IgD-negative memory B cell (primary cell): Measurements from ENCODE around the gene MVB12B. TPM values are rescaled to one million over a fixed set of nuclear protein-coding genes. Genes with fewer than 3 reads are reported as not detected.
A peak's percentile ranks its signal among the peaks of the same experiment; 100 is the strongest.

Experiments used
- H3K27ac Mint-ChIP-seq, 3 donors: one replicate each; pipeline ENCODE4 v1.8.0; 2020 to 2022; ENCODE audit warnings: mild to moderate bottlenecking in 3 of 3, mixed read lengths in 3 of 3, moderate library complexity in 1 of 3
- H3K27me3 Mint-ChIP-seq: one replicate; pipeline ENCODE4 v1.8.0; 2021; ENCODE audit warnings: mixed read lengths
- H3K36me3 Mint-ChIP-seq: one replicate; pipeline ENCODE4 v1.8.0; 2020; ENCODE audit warnings: mild to moderate bottlenecking, mixed read lengths
- H3K4me1 Mint-ChIP-seq, 3 donors: one replicate each; pipeline ENCODE4 v1.8.0; 2020 to 2022; ENCODE audit warnings: mixed read lengths in 3 of 3, mild to moderate bottlenecking in 1 of 3
- H3K4me3 Mint-ChIP-seq, 4 donors: one replicate each; pipeline ENCODE4 v1.8.0; 2020 to 2022; ENCODE audit warnings: mild to moderate bottlenecking in 4 of 4, mixed read lengths in 4 of 4, moderate library complexity in 3 of 4
- H3K9me3 Mint-ChIP-seq, 3 donors: one replicate each; pipeline ENCODE4 v1.8.0; 2020 to 2021; ENCODE audit warnings: mixed read lengths in 3 of 3, mild to moderate bottlenecking in 1 of 3
- polyA plus RNA-seq: library from polyadenylated mRNA; unstranded; fragments of 300-500 nt; fragmentation: Illumina TruSeq; gene quantifications from one replicate; pipeline ENCODE4 v1.2.3, GENCODE V29; 2021

MVB12B gene
- polyA plus RNA-seq, 1 donor from 2014 or later = 0.93 TPM

DNA sequence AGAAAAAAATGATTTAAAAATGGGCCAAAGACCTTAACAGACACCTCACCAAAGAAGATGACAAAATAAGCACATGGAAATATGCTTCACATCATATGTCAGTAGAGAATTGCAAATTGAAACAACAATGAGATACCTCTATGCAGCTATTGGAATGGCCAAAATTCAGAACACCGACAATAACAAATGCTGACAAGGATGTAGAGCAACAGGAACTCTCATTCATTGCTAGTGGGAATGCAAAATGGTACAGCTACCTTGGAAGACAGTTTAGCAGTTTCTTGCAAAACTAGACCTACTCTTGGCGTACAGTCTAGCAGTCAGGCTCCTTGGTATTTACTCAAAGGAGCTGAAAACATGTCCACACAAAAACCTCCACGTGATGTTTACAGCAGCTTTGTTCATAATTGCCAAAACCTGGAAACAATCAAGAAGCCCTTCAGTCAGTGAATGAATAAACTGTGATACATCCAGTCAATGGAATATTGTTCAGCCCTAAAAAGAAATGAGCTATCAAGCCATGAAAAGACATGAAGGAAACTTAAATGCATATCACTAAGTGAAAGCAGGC, 10.5 kb upstream of the MVB12B start:
- H3K27ac Mint-ChIP-seq = no peak overlapping the region
- no peaks in the 10 kb centered on the region for H3K36me3 Mint-ChIP-seq
- H3K4me3 Mint-ChIP-seq = no peak overlapping the region
- H3K4me1 Mint-ChIP-seq = no peaks in the 10 kb centered on the region
- H3K9me3 Mint-ChIP-seq = peaks cover 1 to 5% (median 4%) of the 10 kb centered on the region in 3 donors
- H3K27me3 Mint-ChIP-seq = peaks cover 13% of the 10 kb centered on the region

DNA sequence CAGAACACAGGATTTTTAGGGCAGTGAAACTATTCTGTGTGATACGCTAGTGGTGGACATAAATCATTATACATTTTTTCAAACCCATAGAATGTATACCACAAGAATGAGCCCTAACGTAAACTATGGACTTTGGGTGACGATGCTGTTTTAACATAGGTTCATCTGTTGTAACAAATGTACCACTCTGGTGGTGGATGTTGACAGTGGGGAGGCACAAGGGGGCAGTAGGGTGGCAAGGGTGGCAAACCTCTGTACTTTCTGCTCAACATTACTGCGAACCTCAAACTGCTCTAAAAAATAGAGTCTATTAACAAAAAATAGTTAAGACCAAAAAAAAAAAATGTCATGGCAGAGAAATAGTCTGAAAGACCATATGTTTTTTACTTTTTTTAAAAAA, 9.1 kb upstream of the MVB12B start:
- H3K36me3 Mint-ChIP-seq = peaks cover 3% of the 10 kb centered on the region
- peaks cover 13% of the 10 kb centered on the region for H3K27me3 Mint-ChIP-seq
- no peak overlapping the region for H3K4me3 Mint-ChIP-seq
- H3K27ac Mint-ChIP-seq = no peak overlapping the region
- H3K9me3 Mint-ChIP-seq = peaks cover 1 to 5% (median 3%) of the 10 kb centered on the region in 3 donors
- no peaks in the 10 kb centered on the region for H3K4me1 Mint-ChIP-seq

DNA sequence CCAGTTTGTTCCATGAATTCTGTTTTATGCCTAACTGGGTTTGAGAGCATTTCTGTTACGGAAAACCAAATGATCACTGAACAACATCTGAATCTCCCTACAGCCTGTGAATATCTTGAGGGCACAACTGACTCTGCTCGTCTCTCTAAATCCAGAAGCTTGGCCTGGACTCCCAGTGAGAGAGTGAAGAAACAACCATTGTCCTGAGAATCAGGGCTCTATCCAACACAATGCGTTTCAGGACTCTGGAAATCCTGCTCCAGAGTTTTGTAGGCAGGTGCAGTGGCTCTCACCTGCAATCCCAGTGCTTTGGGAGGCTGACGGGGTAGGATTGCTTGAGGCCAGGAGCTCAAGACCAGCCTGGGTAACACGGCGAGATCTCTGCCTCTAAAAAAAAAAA, 7.8 kb upstream of the MVB12B start:
- no peak overlapping the region for H3K27ac Mint-ChIP-seq
- peaks cover 3% of the 10 kb centered on the region for H3K36me3 Mint-ChIP-seq
- no peaks in the 10 kb centered on the region for H3K4me1 Mint-ChIP-seq

DNA sequence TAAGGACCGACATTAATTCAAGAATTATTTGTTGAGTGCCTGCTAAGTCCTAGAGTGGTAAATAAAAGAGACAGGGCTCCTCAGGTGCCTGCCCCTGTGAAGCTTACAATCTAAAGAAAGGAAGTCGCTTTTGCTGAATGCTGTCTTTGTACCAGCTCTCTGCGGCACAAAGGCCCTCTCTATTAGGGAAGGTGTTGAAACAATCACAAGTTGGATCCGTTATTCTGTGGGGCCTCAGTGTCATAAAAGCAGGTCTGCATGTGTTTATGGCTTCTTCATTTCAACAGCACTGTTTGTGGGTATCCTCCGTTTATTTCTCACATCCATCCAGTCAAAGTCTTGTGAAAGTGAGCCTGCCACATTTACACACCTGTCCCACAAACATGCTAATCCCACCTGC, 7.0 kb upstream of the MVB12B start:
- no peak overlapping the region for H3K4me3 Mint-ChIP-seq
- H3K36me3 Mint-ChIP-seq = peaks cover 3% of the 10 kb centered on the region
- no peaks in the 10 kb centered on the region for H3K4me1 Mint-ChIP-seq
- H3K9me3 Mint-ChIP-seq = peaks cover 8 to 16% (median 9%) of the 10 kb centered on the region in 3 donors
- H3K27me3 Mint-ChIP-seq = peaks cover 8% of the 10 kb centered on the region
- H3K27ac Mint-ChIP-seq = peak overlapping the region in 1 of 3 donors; percentile 3

More for the DNA sequence above, 7.8 kb upstream of the MVB12B start:
- no peak overlapping the region for H3K4me3 Mint-ChIP-seq
- peaks cover 4 to 12% (median 8%) of the 10 kb centered on the region in 3 donors for H3K9me3 Mint-ChIP-seq
- H3K27me3 Mint-ChIP-seq = peaks cover 13% of the 10 kb centered on the region

DNA sequence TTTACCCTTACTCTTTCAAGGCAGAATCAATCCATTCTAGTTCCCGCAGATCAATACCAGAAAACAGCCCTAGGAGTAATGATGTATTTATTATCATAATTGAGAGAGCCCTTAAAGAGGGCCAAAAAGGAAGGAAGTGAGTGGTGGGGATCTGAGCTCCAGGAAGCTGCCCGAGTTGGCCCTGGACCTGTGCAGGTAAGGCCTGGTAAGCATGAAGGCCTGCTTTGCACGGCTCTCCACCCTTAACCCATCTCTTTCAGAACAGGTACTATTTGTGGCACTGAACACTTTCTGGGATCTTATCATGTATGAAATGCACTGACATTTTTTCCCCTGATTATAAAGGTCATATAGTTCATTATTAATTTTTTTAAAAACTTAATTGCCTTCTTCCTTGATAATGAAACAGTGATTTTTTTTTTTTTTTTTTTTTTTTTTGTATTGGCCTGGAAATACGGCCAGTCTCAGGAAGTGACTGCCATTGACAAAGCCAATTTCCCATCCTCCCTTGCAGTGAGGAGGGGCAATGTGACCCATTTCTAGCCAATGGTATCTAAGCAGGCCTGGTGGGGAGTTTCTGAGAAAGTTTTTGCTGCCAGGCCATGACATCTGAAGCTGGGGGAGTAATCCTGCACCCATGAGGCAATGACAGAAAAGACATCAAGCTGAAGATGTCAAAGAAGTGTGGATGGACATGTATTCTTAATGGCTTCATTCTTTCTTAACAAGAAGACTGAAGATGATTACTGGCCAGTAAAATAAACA, 6.3 kb upstream of the MVB12B start:
- peak overlapping the region in 1 of 4 donors; percentile 18 for H3K4me3 Mint-ChIP-seq
- H3K27me3 Mint-ChIP-seq = peaks cover 3% of the 10 kb centered on the region
- peak overlapping the region in 1 of 3 donors; percentile 3 for H3K27ac Mint-ChIP-seq
- no peaks in the 10 kb centered on the region for H3K4me1 Mint-ChIP-seq
- peaks cover 8 to 16% (median 8%) of the 10 kb centered on the region in 3 donors for H3K9me3 Mint-ChIP-seq
- H3K36me3 Mint-ChIP-seq = peaks cover 3% of the 10 kb centered on the region

DNA sequence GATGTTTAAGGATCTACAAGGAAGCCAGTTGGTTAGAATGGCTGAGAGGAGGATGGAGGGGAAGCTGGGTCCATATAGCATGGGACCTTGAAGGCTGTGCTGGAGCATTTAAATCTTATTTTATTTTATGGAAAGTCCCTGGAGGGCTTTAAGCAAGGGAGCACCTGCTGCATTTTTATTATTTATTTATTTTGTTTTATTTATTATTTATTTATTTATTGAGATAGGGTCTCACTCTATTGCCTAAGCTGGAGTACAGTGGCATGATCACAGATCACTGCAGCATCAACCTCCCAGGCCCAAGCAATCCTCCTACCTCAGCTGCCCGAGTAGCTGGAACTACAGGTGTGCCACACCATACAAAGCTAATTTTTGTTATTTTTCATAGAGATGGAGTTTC, 4.9 kb upstream of the MVB12B start:
- Mint-ChIP-seq H3K27ac (no peak overlapping the region), H3K4me1 (peaks cover 0 to 3% (median 0%) of the 10 kb centered on the region in 3 donors), H3K9me3 (peaks cover 6 to 10% (median 7%) of the 10 kb centered on the region in 3 donors), H3K4me3 (no peak overlapping the region), H3K27me3 (peaks cover 1% of the 10 kb centered on the region), H3K36me3 (peaks cover 3% of the 10 kb centered on the region)

DNA sequence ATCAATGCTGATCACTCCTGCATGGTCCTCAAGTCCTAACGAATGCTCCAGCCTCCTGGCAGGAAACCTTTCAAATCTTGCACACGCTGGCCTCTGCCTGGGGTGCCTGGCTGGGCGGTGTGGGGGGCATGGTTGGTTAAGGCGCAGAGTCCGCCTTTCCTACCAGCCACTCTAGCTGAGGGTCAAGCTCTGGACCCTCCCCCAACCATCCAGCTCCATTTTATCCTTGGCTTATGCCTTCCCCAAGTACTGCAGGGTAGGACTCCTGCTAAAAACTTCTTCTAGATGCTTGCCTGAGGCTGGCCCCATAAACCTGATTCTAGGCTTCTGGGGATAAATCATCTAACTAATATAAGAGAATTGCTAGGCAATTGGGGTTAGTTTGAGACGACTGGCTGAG, 808 bp upstream of the MVB12B start:
- Mint-ChIP-seq H3K4me3 (peak overlapping the region; percentile 64 to 89 (median 82)), H3K36me3 (peaks cover 3% of the 10 kb centered on the region), H3K9me3 (peaks cover 6 to 10% (median 7%) of the 10 kb centered on the region in 3 donors), H3K4me1 (peaks cover 3 to 8% (median 8%) of the 10 kb centered on the region in 3 donors), H3K27me3 (peaks cover 6% of the 10 kb centered on the region), H3K27ac (peak overlapping the region in 2 of 3 donors; percentile 29 to 59)

DNA sequence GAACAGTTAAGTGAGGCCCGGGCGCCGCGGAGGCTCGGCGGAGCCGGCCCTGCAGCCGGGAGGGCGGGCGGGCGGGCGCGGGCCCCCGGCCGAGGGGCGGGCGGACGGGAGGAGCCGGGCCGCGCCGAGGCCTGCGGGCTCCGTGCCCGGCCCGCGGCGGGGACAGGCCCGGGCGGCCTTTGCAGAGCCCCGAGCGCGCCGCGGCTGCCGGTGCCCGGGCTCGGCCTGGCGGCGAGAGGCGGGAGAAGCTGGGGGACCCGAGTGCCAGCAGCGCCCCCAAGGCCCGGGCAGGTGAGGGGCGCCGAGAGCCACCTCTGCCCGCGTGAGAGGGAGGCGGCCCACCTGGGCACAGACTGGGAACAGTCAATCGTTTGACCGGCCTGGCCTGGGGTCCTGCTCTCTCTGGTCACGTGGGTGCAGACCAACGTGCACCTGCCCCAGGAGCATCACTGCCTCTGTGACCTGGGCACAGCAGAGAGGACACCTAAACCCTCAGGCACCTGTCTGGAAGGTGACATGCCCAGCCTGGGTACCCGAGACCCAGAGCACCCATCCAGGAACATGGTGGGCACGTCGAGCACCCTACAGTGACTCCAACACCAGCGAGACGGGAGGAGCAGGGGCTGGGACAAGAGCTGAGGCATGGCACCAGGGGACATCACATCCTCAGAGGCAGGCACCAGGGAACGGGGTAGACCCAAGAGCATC, 531 bp downstream of the MVB12B start:
- no peaks in the 10 kb centered on the region for H3K36me3 Mint-ChIP-seq
- peaks cover 3 to 8% (median 8%) of the 10 kb centered on the region in 3 donors for H3K4me1 Mint-ChIP-seq
- H3K27me3 Mint-ChIP-seq = peaks cover 6% of the 10 kb centered on the region
- peaks cover 6 to 10% (median 7%) of the 10 kb centered on the region in 3 donors for H3K9me3 Mint-ChIP-seq
- no peak overlapping the region for H3K27ac Mint-ChIP-seq
- peak overlapping the region; percentile 72 to 92 (median 84) for H3K4me3 Mint-ChIP-seq

DNA sequence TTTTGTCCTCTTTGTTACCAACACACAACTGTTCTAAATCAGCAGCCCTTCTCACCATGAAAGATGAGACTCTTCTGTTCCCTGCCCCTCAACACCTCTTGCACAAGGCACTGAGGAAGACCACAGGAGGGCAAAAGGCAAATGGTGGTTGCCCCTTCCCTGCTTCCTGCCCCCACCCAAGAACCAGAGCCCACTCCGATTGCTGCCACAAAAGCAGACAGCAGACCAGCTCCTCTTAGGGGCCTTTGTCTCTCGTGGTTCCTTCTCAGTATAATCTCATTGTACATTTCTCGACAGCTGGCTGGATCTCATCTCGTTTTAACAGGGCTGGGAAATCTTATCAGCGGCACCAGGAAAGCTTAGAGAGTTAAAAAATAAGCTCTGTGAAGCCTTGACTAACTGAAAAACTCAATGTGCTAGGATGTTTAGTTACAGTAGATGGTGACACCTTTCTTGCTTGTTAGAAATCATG, 1.1 kb downstream of the MVB12B start:
- Mint-ChIP-seq H3K9me3 (peaks cover 6 to 10% (median 7%) of the 10 kb centered on the region in 3 donors), H3K4me3 (peak overlapping the region; percentile 72 to 92 (median 84)), H3K27me3 (peaks cover 6% of the 10 kb centered on the region), H3K27ac (peak overlapping the region in 1 of 3 donors; percentile 84), H3K36me3 (no peaks in the 10 kb centered on the region), H3K4me1 (peaks cover 3 to 8% (median 8%) of the 10 kb centered on the region in 3 donors)

DNA sequence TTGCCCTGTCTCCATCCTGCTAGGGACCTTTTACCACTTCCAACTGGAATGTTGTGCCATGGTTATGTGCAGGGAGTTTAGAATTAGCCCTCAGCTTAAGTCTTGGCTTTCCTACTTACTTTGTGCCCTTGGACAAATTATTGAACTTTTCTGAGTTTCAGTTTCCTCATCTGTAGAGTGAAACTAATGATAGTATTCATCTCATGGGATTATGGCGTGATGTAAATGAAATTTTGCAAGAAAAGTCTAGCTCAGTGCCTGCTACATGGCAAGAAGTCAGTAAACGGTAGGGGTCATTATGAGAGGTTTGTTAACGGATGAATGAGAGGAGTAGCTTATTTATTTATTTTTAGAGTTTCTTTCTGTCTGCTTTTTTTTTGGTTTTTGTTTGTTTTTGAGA, 1.8 kb downstream of the MVB12B start:
- H3K27ac Mint-ChIP-seq = no peak overlapping the region
- H3K36me3 Mint-ChIP-seq = no peaks in the 10 kb centered on the region
- peaks cover 3 to 9% (median 8%) of the 10 kb centered on the region in 3 donors for H3K4me1 Mint-ChIP-seq
- peaks cover 6% of the 10 kb centered on the region for H3K27me3 Mint-ChIP-seq
- H3K9me3 Mint-ChIP-seq = peaks cover 4 to 9% (median 6%) of the 10 kb centered on the region in 3 donors
- peak overlapping the region in 2 of 4 donors; percentile 81 to 92 for H3K4me3 Mint-ChIP-seq

DNA sequence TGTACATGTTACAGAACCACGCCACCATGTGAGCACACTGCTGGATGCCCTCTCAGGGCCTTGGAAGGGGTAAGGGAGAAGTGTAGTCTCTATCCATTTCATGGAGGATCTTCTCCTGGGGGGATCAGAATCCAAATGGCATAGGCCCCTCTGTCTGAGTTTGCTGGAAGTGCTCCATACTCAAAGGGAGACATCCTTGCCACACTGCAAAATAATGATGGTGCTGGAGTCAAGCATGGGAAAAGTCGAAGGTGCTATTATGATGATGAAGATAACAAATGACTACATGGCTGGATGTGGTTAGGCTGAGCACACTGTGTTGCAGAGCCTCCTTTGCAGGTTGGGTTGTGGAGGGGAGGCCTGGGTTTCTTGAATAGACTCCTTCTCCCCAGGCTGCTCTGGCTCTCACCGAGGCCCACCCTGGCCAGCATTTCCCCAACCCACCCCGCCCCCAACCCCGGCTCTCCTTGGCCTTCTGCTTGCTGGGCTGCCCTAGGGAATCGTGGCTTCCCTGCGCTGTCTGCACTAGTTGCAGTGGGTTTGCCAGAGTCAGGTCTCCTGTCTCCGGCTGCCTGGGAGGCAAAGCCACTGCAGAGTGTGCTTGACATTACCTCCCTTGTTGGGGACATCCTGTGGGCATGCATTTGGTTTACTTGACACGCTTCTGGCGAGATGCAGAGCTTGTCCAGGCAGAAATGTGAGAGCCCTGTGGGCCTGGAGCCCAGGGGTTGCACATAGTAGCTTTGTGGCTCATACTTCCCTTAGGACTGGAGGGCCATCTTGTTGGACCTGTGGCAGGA, 3.0 kb downstream of the MVB12B start:
- Mint-ChIP-seq H3K4me1 (peaks cover 3 to 9% (median 8%) of the 10 kb centered on the region in 3 donors), H3K9me3 (no peaks in the 10 kb centered on the region), H3K4me3 (no peak overlapping the region), H3K27me3 (peaks cover 6% of the 10 kb centered on the region), H3K27ac (no peak overlapping the region), H3K36me3 (no peaks in the 10 kb centered on the region)

DNA sequence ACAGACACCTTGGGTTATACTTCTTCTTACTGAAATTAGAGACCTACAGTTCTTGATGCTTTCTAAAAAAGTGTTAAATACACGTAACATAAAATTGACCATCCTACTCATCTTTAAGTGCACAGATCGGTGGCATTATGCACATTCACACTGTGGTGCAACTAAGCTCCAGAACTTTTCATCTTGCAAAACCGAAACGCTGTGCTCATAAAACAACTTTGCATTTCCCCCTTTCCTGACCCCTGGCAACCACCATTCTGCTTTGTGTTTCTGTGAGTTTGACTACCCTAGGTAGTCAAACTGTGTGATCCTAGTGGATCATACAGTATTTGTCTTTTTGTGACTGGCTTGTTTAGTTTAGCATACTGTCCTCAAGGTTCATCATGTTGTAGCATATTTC, 3.9 kb downstream of the MVB12B start:
- H3K4me3 Mint-ChIP-seq = no peak overlapping the region
- peaks cover 3 to 9% (median 8%) of the 10 kb centered on the region in 3 donors for H3K4me1 Mint-ChIP-seq
- H3K27me3 Mint-ChIP-seq = peaks cover 6% of the 10 kb centered on the region
- no peaks in the 10 kb centered on the region for H3K36me3 Mint-ChIP-seq
- no peaks in the 10 kb centered on the region for H3K9me3 Mint-ChIP-seq
- no peak overlapping the region for H3K27ac Mint-ChIP-seq

DNA sequence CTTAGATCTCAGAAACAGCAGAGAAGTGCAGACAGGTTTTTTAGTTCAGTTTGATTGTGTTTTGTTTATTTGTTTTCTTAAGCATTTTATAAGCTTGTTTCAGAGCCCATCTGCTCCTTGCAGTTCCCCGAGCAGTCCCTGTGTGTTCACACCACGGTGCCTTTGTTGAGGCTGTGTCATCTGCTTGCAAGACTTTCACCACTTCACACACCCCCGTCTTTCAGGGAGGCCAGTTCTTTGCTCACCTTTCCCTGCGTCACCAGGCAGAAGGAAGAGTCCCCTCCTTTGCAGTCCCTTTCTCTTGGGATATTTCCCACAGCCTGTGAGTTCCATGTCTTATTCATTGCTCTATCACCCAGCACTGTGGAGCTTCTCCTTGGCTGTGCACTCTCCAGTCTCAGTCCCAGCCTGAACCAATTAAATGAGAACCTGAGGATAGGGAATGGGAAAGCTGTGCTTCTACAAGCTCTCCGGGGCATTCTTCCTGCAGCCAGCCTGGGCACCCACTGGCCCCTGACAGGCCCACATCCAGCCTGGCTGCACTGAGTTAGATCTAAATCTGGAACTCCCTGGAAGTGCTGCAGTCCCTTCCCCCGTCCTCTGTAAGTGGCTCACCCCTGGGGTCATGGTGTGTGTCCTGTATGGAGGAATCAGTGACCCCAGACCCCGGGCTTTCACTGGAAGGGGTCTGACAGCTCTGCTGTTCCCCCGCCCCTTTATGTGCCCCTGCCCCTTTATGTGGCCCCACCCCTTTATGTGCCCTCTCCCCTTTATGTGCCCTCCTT, 5.5 kb downstream of the MVB12B start:
- Mint-ChIP-seq H3K27me3 (peaks cover 6% of the 10 kb centered on the region), H3K27ac (no peak overlapping the region), H3K4me1 (peaks cover 0 to 9% (median 8%) of the 10 kb centered on the region in 3 donors), H3K36me3 (no peaks in the 10 kb centered on the region), H3K4me3 (no peak overlapping the region), H3K9me3 (no peaks in the 10 kb centered on the region)
